ENCODE data around the gene RNF213.
A peak's percentile ranks its signal among the peaks of the same experiment; 100 is the strongest.

RNF213 gene

DNA sequence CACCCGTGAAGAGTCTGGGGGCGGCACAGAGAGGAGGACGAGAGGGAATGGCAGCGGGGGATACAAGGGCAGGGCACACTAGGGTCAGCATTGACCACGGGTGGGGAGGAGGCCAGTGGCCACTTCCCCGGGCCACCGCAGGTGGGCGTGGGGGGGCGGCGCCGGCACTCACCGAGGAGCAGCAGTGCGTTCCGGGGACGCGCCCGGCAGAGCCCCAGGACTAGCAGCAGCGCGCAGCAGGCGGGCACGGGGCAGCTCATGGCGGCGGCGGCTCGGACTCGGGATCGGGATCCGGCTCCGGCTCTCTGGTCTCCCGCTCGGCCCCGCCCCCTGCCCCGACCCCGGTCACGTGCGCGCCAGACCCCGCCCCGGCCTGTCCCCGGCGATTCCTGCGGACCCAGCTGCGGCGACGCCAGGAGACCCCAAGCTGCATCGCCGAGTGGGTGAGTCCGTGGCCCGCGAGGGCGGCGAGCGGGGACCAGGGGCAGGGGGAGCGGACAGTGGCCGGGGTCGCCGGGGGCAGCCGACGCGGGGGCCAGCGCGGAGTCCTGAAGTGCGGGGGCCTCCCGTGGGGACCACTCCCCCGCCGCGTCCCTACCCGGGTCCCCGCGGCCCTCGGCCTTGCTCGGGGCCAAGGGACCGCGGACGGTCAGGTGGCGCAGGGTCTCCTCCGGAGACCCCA is 40.5 kb upstream of the RNF213 start, which contains the start of the genes SGSH and SLC26A11:
Gene SGSH (minus strand): TSS at position 280 of the 682 bp plus-strand sequence. CDS start 20 bp downstream, at position 260.
Gene SLC26A11 (plus strand): TSS at position 374 of the 682 bp plus-strand sequence. CDS start 1,134 bp downstream, outside the sequence.
- Histone ChIP-seq H3K9ac (ENCODE audit: low read length) (peak within 1 kb of the TSS; percentile 84), H3K4me3 (ENCODE audit: low read length) (peak within 1 kb of the TSS; percentile 85), H3K4me1 (ENCODE audit: low read length) (peaks cover 7% of the 10 kb centered on the region; the same call in 1 of the 2 replicates), H3K27me3 (ENCODE audit: low read depth, low read length) (no peaks in the 10 kb centered on the region), H3K27ac (ENCODE audit: low read length) (peak within 1 kb of the TSS; percentile 69), H3K9me3 (ENCODE audit: insufficient read depth, low read length) (no peaks in the 10 kb centered on the region), H4K20me1 (ENCODE audit: insufficient read depth, low read length) (peaks cover 18% of the 10 kb centered on the region), H3K4me2 (ENCODE audit: low read length) (peak within 1 kb of the TSS; percentile 86), H2AFZ (ENCODE audit: low read depth, low read length) (peak within 1 kb of the TSS; percentile 37; the same call in 1 of the 2 replicates), H3K79me2 (ENCODE audit: low read length) (peaks cover 17% of the 10 kb centered on the region), H3K36me3 (replicated peaks; ENCODE audit: low read depth, low read length) (peaks cover 27% of the 10 kb centered on the region)
- TF ChIP-seq EZH2phosphoT487 (IDR thresholded peaks at IDR 0.05; ENCODE audit: low read depth): no peak
- TF ChIP-seq, protein P1, sequence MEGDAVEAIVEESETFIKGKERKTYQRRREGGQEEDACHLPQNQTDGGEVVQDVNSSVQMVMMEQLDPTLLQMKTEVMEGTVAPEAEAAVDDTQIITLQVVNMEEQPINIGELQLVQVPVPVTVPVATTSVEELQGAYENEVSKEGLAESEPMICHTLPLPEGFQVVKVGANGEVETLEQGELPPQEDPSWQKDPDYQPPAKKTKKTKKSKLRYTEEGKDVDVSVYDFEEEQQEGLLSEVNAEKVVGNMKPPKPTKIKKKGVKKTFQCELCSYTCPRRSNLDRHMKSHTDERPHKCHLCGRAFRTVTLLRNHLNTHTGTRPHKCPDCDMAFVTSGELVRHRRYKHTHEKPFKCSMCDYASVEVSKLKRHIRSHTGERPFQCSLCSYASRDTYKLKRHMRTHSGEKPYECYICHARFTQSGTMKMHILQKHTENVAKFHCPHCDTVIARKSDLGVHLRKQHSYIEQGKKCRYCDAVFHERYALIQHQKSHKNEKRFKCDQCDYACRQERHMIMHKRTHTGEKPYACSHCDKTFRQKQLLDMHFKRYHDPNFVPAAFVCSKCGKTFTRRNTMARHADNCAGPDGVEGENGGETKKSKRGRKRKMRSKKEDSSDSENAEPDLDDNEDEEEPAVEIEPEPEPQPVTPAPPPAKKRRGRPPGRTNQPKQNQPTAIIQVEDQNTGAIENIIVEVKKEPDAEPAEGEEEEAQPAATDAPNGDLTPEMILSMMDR (IDR thresholded peaks at IDR 0.05; ENCODE audit: low read depth, low read length): no peak; the same call in 1 of the 2 replicates

DNA sequence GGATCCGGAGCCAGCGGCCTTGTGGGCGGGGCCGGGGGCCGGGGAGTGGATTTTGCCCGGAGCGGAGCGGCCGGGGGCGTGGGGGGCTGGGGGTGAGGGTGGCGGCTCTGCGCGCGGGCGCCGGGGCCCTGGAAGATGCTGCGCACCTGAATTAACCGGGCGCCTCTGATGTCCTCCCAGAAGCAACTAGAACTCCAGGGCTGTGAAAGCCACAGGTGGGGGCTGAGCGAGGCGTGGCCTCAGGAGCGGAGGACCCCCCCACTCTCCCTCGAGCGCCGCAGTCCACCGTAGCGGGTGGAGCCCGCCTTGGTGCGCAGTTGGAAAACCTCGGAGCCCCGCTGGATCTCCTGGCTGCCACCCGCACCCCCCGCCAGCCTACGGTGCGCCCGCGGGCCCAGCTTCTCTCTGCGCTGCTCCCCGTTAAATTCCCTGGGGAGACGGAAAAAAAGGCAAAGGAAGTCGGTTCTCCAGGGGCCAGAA is 39.9 kb upstream of the RNF213 start:
- no peaks in the 10 kb centered on the region for H3K9me3 ChIP-seq (ENCODE audit: insufficient read depth, low read length)
- H3K4me2 ChIP-seq (ENCODE audit: low read length): peak overlapping the region; percentile 86
- H4K20me1 ChIP-seq (ENCODE audit: insufficient read depth, low read length): peaks cover 18% of the 10 kb centered on the region
- no peak overlapping the region for H3K27ac ChIP-seq (ENCODE audit: low read length)
- H3K79me2 ChIP-seq (ENCODE audit: low read length): peaks cover 17% of the 10 kb centered on the region
- H3K27me3 ChIP-seq (ENCODE audit: low read depth, low read length): no peaks in the 10 kb centered on the region
- H2AFZ ChIP-seq (ENCODE audit: low read depth, low read length): no peak overlapping the region
- H3K36me3 ChIP-seq (replicated peaks; ENCODE audit: low read depth, low read length): peaks cover 25% of the 10 kb centered on the region
- H3K9ac ChIP-seq (ENCODE audit: low read length): peak overlapping the region; percentile 84
- H3K4me3 ChIP-seq (ENCODE audit: low read length): peak overlapping the region; percentile 85
- peaks cover 7% of the 10 kb centered on the region; the same call in 1 of the 2 replicates for H3K4me1 ChIP-seq (ENCODE audit: low read length)
- TF ChIP-seq EZH2phosphoT487 (IDR thresholded peaks at IDR 0.05; ENCODE audit: low read depth): no peak
- TF ChIP-seq, protein P1 (IDR thresholded peaks at IDR 0.05; ENCODE audit: low read depth, low read length): no peak

- Histone ChIP-seq H3K9me3 (ENCODE audit: insufficient read depth, low read length) (no peaks in the 10 kb centered on the region), H3K4me3 (ENCODE audit: low read length) (peak overlapping the region; percentile 85), H3K36me3 (replicated peaks; ENCODE audit: low read depth, low read length) (peaks cover 20% of the 10 kb centered on the region), H3K27me3 (ENCODE audit: low read depth, low read length) (no peaks in the 10 kb centered on the region), H4K20me1 (ENCODE audit: insufficient read depth, low read length) (peaks cover 18% of the 10 kb centered on the region), H3K9ac (ENCODE audit: low read length) (no peak overlapping the region), H3K4me1 (ENCODE audit: low read length) (peaks cover 7% of the 10 kb centered on the region; the same call in 1 of the 2 replicates), H3K4me2 (ENCODE audit: low read length) (peak overlapping the region; percentile 86), H3K79me2 (ENCODE audit: low read length) (peaks cover 17% of the 10 kb centered on the region), H3K27ac (ENCODE audit: low read length) (no peak overlapping the region), H2AFZ (ENCODE audit: low read depth, low read length) (no peak overlapping the region)
- TF ChIP-seq EZH2phosphoT487 (IDR thresholded peaks at IDR 0.05; ENCODE audit: low read depth): no peak
- TF ChIP-seq, protein P1 (IDR thresholded peaks at IDR 0.05; ENCODE audit: low read depth, low read length): no peak
Measured at GRCh38 chr17:80221351-80222105, 39.1 kb upstream of the RNF213 start.

Data from OCI-LY3 (cell line).